GM12801 (cell line): ENCODE data around the gene HCN2.

Experiments used
- CTCF ChIP-seq: IDR thresholded peaks from one replicate; pipeline ENCODE4 v1.5.1; 2011; ENCODE audit warnings: control low read depth; ENCODE audit not compliant: insufficient read length; ENCODE audit errors: extremely low read depth

HCN2 gene

DNA sequence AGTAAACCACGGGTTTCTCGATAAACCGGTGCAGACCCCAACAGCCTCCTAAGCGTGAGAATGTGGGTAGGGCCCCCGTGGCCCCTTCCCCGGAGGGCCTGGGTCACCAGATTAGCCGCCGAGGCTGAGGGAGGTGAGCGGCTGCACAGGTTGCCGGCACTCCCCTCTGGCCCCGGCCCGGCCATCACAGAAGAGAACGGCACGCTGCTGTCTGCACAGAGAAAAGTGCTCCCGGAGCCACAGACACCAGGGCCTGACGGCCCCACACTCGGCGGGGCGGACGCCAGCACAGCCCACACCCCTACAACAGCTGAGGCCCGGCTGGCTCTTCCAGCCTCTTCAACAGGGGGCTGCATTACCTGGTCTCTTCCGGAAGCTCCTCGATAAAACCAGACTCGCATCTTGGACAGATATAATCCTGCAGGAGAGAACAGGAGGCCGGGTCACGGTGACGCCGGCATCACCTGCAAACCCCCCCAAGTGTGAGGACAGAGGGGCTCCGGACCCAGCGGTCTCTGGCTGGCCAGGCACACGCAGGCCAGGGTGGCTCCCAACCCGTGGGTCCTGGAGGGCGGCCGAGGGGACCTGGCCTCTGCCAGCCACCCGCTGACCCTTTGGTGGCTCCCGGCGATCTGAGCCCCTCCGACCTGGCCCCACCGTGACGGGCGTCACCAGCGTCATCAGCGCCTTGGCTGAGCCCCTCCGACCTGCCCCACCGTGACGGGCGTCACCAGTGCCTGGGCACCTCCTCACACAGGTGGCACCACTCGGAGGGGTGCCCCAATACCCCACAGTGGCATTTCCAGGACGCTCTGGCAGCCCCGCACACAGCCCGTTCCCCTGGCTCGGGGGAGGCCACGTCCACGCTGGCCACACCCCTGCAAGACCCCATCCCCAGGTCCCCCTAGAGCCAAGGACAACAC lies 63.0 kb downstream of the HCN2 start:
- no peak for TF ChIP-seq CTCF

DNA sequence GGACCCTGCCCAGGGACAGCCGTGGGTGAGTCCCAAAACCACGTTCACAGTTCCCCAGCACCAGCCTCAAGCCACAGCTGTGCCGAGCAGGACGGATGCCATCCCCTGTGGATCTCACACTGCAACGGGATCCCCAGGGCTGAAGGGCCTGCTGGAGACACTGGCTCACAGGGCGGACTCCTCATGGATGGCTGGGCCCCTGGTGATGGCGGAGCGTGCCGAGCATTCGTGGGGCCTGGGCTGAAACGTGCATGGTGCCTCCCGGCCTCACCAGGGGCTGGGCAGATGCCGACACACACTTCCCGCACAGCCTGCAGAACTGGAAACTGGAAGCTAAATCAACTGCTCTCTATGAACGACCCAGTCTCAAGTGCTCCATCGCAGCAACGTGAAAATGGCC lies 63.7 kb downstream of the HCN2 start:
- no peak for TF ChIP-seq CTCF

DNA sequence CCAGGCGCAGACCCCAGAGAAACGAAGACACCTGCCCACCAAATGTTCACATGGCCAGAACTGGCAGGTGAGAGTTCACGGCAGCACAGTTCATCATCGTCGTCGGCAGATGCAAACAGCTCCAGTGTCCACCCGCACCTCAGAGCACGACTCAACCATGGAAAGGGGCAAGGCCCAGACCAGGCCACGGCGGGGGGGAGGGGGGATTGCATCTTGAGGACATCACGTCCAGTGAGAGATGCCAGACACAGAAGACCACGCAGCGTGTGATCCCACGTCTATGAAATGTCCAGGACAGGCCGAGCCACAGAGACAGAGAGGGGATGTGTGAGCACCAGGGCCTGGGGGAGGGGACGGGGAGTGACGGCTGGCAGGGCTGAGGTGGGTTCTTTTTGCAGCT lies 66.0 kb downstream of the HCN2 start:
- TF ChIP-seq CTCF: no peak

DNA sequence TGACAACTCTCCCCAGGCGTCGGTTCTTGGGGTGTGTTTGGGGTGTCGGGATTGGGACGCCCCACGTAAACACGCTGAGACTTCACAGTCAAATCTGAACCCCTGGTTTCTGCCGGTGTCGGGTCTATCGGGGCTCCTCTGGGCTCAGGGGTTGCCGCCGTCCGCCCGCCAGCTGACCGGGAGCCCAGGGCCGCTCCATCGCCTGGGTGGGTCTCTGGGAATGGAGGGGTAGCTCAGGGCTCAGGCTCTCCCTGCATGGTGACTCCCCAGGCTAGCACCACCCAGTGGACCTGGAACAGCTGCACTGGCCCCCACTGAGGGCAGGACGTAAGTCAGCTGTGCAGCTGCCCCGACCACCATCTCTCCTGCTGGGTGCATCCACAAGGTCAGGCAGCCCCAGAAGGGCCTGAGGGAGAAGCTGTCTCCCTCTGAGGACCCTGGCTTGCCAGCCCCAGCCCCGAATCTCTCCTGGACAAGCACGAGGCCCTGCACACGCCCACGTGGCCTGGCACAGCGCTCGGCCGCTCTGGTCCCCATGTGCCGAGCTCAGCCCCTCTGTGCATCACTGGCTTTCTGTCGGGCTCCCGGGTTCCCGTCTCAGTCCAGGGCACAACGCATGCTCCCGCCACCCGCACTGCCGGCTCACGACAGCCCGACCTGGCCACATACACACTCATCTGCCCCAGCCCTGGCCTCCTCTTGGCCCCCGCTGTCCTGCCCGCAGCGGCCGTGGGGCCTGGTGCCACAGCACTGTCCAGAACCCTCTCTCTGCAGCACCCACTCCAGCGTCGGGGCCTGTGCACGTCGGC lies 67.3 kb downstream of the HCN2 start:
- TF ChIP-seq CTCF: no peak

GRCh38 chr19:657611-658010 lies 67.9 kb downstream of the HCN2 start:
- no peak for TF ChIP-seq CTCF

DNA sequence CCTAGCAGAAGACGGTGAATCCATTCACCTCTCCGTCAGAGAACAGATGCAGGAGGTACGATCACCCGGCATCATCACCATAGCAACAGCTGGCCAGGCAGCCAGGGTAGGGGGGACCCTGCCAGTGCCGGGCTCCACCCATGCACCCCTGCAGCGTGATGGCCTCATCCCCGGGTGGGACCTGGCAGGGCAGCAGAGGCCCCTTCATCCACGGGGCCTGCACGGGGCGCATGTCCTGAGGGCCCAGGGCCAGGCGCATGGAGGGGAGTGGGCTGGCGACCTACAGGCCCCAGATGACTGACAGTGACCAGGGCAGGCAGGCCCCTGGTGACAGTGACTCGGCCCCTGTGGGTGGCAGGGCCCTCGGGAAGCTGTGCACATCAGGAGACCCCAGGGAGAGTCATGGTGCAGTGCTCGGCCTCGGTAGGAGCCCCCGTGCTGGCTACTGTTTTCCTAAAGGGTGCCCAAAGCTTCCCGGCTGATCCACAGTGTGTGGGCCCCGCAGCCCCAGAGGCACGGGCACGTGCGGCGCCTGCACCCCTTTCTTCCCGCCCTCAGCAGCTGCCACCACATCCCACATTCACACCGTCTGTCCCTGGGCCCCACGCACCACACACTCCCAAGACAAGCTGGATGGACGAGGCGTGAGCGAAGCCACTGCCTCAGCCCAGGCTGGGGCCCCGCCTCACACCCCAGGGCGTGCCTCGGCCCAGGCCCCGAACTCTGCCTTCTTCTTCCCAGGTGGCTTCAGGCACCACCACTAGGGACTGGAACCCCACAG lies 68.6 kb downstream of the HCN2 start:
- no peak for TF ChIP-seq CTCF
